OCI-LY7 (cell line): ENCODE results near the gene CDK7. TPM values are rescaled to one million over a fixed set of nuclear protein-coding genes. Genes with fewer than 3 reads are reported as not detected.

ENCODE experiments used
- BruUV-seq: library from RNA; stranded (reverse); fragments of 400-500 nt; replicated peaks from 2 replicates; lab custom pipeline; 2021; lab: Mats Ljungman, UMichigan
- CTCF ChIA-PET: fragments of 300-600 bp; sonication (Branson Sonifier 250); formaldehyde crosslinking; loops from one replicate; lab custom pipeline; 2022; ENCODE audit warnings: antibody characterized with exemption; ENCODE audit not compliant: unreplicated experiment; lab: Charles Lee
- POLR2A ChIA-PET: fragments of 300-600 bp; sonication (Branson Sonifier 250); formaldehyde crosslinking; loops from one replicate; lab custom pipeline; 2022; ENCODE audit warnings: antibody characterized with exemption; lab: Charles Lee
- DNase-seq: peaks from one replicate; pipeline ENCODE4 v3.0.0-alpha.2; 2015; ENCODE audit warnings: low spot score
- H2AFZ ChIP-seq: fragments of 200-600 bp; sonication (generic), shearing (Covaris generic); 2 replicates; pipeline ENCODE4 v1.6.1; 2014; ENCODE audit warnings: mild to moderate bottlenecking, antibody characterized with exemption, low read length, moderate library complexity
- H3K27ac ChIP-seq: fragments of 200-600 bp; sonication (generic); 2 replicates; pipeline ENCODE4 v1.5.1; 2014; ENCODE audit warnings: mixed run types, low read depth, mild to moderate bottlenecking, moderate library complexity, low read length, inconsistent platforms; ENCODE audit not compliant: poor library complexity, severe bottlenecking
- H3K36me3 ChIP-seq: fragments of 200-600 bp; sonication (generic); 2 replicates; pipeline ENCODE4 v1.6.1; 2014; ENCODE audit warnings: mild to moderate bottlenecking, antibody characterized with exemption, low read length, moderate library complexity, mixed read lengths; ENCODE audit not compliant: insufficient read depth
- H3K4me1 ChIP-seq: fragments of 200-600 bp; sonication (generic); 2 replicates; pipeline ENCODE4 v1.5.1; 2014; ENCODE audit warnings: mild to moderate bottlenecking, low read length; ENCODE audit not compliant: insufficient read depth, poor library complexity, severe bottlenecking
- H3K4me2 ChIP-seq: fragments of 200-600 bp; sonication (generic); 2 replicates; pipeline ENCODE4 v1.6.1; 2014; ENCODE audit warnings: mild to moderate bottlenecking, low read length
- H3K4me3 ChIP-seq: fragments of 200-600 bp; sonication (generic); 2 replicates; pipeline ENCODE4 v1.5.1; 2014; ENCODE audit warnings: mild to moderate bottlenecking, low read depth, low read length; ENCODE audit not compliant: poor library complexity, severe bottlenecking
- H3K79me2 ChIP-seq: fragments of 200-600 bp; sonication (generic); 2 replicates; pipeline ENCODE4 v1.6.1; 2016; ENCODE audit warnings: low read depth, mild to moderate bottlenecking, low read length, moderate library complexity, mixed read lengths; ENCODE audit not compliant: insufficient read depth
- H3K9me2 ChIP-seq: fragments of 200-600 bp; sonication (generic); 2 replicates; pipeline ENCODE4 v1.6.1; 2016; ENCODE audit warnings: mild to moderate bottlenecking, low read length, mixed read lengths; ENCODE audit not compliant: insufficient read depth
- H3K9me3 ChIP-seq: fragments of 200-600 bp; sonication (generic); 2 replicates; pipeline ENCODE4 v1.6.1; 2014; ENCODE audit warnings: mild to moderate bottlenecking, mixed run types, low read length, mixed read lengths
- H4K20me1 ChIP-seq: fragments of 200-600 bp; sonication (generic); 2 replicates; pipeline ENCODE4 v1.6.1; 2014; ENCODE audit warnings: mild to moderate bottlenecking, antibody characterized with exemption, low read length, moderate library complexity, mixed read lengths; ENCODE audit not compliant: insufficient read depth
- CTCF ChIP-seq: fragments of 200-600 bp; sonication (generic); conservative IDR thresholded peaks from 2 replicates; pipeline ENCODE4 v1.5.1; 2014; ENCODE audit warnings: mild to moderate bottlenecking, antibody characterized with exemption, low read length, moderate library complexity, mixed read lengths
- EZH2phosphoT487 ChIP-seq: fragments of 200-600 bp; sonication (generic); IDR thresholded peaks from 2 replicates; pipeline ENCODE4 v1.6.1; 2018; ENCODE audit warnings: low read depth, borderline replicate concordance, mild to moderate bottlenecking, mixed run types, antibody characterized with exemption, low read length, moderate library complexity, mixed read lengths
- intact Hi-C: fragments of 100-400 bp; cut with micrococcal nuclease; formaldehyde crosslinking; loops from one replicate; pipeline ENCODE4 v1.10.0; 2022; ENCODE audit not compliant: unreplicated experiment
- total RNA-seq, 2 experiments: library from RNA; depleted of rRNA in 1 of 2; stranded (reverse); fragments of >200 nt in 1 of 2; shearing (Covaris generic) in 1 of 2; gene quantifications; 2 replicates each; pipeline ENCODE4 v1.2.3, GENCODE V29; 2014 to 2022

Gene CDK7
- total RNA-seq, 2 experiments from 2014 or later: 18.4 to 33.1 TPM

DNA sequence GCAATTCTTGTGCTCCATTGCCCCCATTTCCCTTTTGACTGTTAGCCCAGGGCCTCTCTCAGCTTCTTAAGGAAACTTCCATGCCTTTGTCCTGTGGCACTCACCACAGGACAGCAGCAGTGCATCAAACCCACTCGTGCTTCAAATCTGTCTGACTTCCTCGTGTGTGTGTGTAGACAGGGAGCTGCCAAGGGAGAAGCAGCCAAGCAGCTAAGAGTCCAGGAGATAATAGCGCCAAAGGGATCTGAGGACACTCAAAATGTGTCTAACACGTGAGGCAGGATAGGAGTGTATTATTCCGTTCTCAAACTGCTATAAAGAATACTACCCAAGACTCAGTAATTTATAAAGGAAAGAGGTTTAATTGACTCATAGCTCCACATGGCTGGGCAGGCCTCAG lies 44.8 kb downstream of the CDK7 start:
- TF ChIP-seq EZH2phosphoT487: no peak
- TF ChIP-seq CTCF: no peak
- ChIA-PET POLR2A (interaction anchor here (0.7 kb wide), 1 partner anchor 1783 kb away, joined by 6 read pairs; no protein-coding TSS in a partner anchor), CTCF (no interaction called here)
- H3K4me2 ChIP-seq: no peak overlapping the region
- H3K4me1 ChIP-seq: no peaks in the 10 kb centered on the region
- BruUV-seq: no TSS peak
- H3K9me2 ChIP-seq: no peaks in the 10 kb centered on the region
- intact Hi-C loops: no loop called here
- H3K9me3 ChIP-seq: no peaks in the 10 kb centered on the region
- peaks cover 37% of the 10 kb centered on the region for H3K36me3 ChIP-seq
- DNase-seq: no peak
- H3K4me3 ChIP-seq: no peak overlapping the region
- H3K27ac ChIP-seq: no peak overlapping the region
- no peaks in the 10 kb centered on the region for H3K79me2 ChIP-seq
- H4K20me1 ChIP-seq: no peaks in the 10 kb centered on the region
- no peak overlapping the region for H2AFZ ChIP-seq

DNA sequence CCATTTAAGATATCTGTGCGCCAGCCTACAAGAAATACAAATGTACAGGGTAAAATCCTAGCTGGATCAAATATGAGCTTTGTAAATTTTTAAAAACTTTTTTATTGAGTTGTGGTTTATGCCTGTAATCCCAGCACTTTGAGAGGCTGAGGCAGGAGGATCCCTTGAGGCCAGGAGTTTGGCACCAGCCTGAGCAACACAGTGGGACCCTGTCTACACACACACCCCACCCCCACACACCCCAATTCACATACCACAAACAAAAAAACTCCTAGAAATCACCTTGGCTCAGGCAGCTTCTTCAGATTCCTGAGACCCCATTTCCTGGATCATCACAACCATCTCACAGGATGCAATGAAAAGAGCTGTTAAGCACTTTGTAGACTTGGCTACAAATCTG lies 46.4 kb downstream of the CDK7 start:
- H4K20me1 ChIP-seq: no peaks in the 10 kb centered on the region
- H3K4me2 ChIP-seq: no peak overlapping the region
- H3K79me2 ChIP-seq: no peaks in the 10 kb centered on the region
- H3K27ac ChIP-seq: no peak overlapping the region
- no peaks in the 10 kb centered on the region for H3K9me3 ChIP-seq
- no peak for TF ChIP-seq CTCF
- TF ChIP-seq EZH2phosphoT487: no peak
- intact Hi-C loops: no loop called here
- ChIA-PET CTCF (no interaction called here), POLR2A (interaction anchor here (0.6 to 1.3 kb wide), 4 partner anchors 16 to 1502 kb away, joined by 3 to 4 read pairs (median 4); no protein-coding TSS in a partner anchor)
- no peaks in the 10 kb centered on the region for H3K9me2 ChIP-seq
- no peak overlapping the region for H3K4me3 ChIP-seq
- no TSS peak for BruUV-seq
- H3K36me3 ChIP-seq: peaks cover 34% of the 10 kb centered on the region
- no peak overlapping the region for H2AFZ ChIP-seq
- no peaks in the 10 kb centered on the region for H3K4me1 ChIP-seq
- DNase-seq: no peak

GRCh38 chr5:69284203-69284602 lies 49.5 kb downstream of the CDK7 start:
- Histone ChIP-seq H3K4me2 (no peak overlapping the region), H3K9me3 (no peaks in the 10 kb centered on the region), H2AFZ (no peak overlapping the region), H4K20me1 (no peaks in the 10 kb centered on the region), H3K79me2 (no peaks in the 10 kb centered on the region), H3K4me1 (no peaks in the 10 kb centered on the region), H3K36me3 (peaks cover 14% of the 10 kb centered on the region), H3K4me3 (no peak overlapping the region), H3K9me2 (no peaks in the 10 kb centered on the region), H3K27ac (no peak overlapping the region)
- no TSS peak for BruUV-seq
- ChIA-PET CTCF (no interaction called here), POLR2A (interaction anchor here (0.8 kb wide), 1 partner anchor 14 kb away, joined by 3 read pairs; no protein-coding TSS in a partner anchor)
- no peak for TF ChIP-seq EZH2phosphoT487
- TF ChIP-seq CTCF: no peak
- intact Hi-C loops: no loop called here
- DNase-seq: no peak
